Right atrium auricular region (tissue), 2 donors: Measurements from ENCODE around the gene CAMTA2. TPM values are rescaled to one million over a fixed set of nuclear protein-coding genes. Genes with fewer than 3 reads are reported as not detected.

Experiments used
- DNase-seq: peaks from one replicate; pipeline ENCODE4 v3.0.0-alpha.2; 2019; ENCODE audit warnings: low spot score
- H3K27ac ChIP-seq, 2 donors: fragments of 200-600 bp; sonication (generic); 1 replicate in 1 of 2; 2 replicates in 1 of 2; pipeline ENCODE4 v1.5.1; 2016 to 2019
- H3K27me3 ChIP-seq, 2 donors: fragments of 200-600 bp; sonication (generic); one replicate each; pipeline versions ENCODE4 v1.5.1 to v1.6.0; 2017 to 2019
- H3K36me3 ChIP-seq: fragments of 200-600 bp; sonication (generic); one replicate; pipeline ENCODE4 v1.5.1; 2016
- H3K4me1 ChIP-seq, 2 donors: fragments of 200-600 bp; sonication (generic); one replicate each; pipeline versions ENCODE4 v1.5.1 to v1.6.0; 2017 to 2019
- H3K4me3 ChIP-seq, 2 donors: fragments of 200-600 bp; sonication (generic); 1 replicate in 1 of 2; 2 replicates in 1 of 2; pipeline ENCODE4 v1.5.1; 2017 to 2019; ENCODE audit warnings: mild to moderate bottlenecking in 1 of 2, moderate library complexity in 1 of 2
- H3K9me3 ChIP-seq, 2 donors: fragments of 200-600 bp; sonication (generic); one replicate each; pipeline ENCODE4 v1.5.1; 2019
- microRNA-seq, 2 donors: library from miRNA; unstranded; fragments of <30 nt; microRNA quantifications; one replicate each; pipeline ENCODE4, GENCODE V29; 2016 to 2017; ENCODE audit warnings: borderline number of aligned reads in 2 of 2, borderline replicate concordance in 1 of 2
- total RNA-seq, 2 donors: library from RNA; depleted of rRNA; stranded (reverse); fragments of >200 nt; gene quantifications; one replicate each; pipeline ENCODE4 v1.1.0, GENCODE V29; 2016
- TF ChIP-seq, protein P1 (sequence below), 2 donors: fragments of 200-600 bp; sonication (generic); IDR thresholded peaks; one replicate each; pipeline ENCODE4 v1.5.1; 2019; ENCODE audit warnings: antibody characterized with exemption in 2 of 2

CAMTA2 gene
- total RNA-seq, 2 donors from 2014 or later = 20.3 to 24.7 TPM

DNA sequence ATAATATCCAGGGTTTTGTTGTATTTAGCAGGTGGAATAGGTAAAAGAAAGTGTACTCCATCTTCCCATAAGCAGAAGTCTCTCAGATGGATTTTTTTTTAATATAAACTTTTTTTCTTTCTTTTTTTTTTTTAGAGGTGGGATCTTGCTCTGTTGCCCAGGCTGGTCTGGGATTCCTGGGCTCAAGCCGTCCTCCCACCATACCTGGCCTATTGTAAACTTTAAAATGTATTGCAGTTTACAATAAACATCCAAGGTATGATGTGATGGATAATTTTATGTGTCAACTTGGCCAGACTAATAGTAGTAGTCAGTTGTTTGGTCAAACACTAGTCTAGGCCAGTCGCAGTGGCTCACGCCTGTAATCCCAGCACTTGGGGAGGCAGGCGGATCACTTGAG is 66.2 kb downstream of the CAMTA2 start:
- no peaks in the 10 kb centered on the region for H3K4me1 ChIP-seq
- TF ChIP-seq, protein P1, sequence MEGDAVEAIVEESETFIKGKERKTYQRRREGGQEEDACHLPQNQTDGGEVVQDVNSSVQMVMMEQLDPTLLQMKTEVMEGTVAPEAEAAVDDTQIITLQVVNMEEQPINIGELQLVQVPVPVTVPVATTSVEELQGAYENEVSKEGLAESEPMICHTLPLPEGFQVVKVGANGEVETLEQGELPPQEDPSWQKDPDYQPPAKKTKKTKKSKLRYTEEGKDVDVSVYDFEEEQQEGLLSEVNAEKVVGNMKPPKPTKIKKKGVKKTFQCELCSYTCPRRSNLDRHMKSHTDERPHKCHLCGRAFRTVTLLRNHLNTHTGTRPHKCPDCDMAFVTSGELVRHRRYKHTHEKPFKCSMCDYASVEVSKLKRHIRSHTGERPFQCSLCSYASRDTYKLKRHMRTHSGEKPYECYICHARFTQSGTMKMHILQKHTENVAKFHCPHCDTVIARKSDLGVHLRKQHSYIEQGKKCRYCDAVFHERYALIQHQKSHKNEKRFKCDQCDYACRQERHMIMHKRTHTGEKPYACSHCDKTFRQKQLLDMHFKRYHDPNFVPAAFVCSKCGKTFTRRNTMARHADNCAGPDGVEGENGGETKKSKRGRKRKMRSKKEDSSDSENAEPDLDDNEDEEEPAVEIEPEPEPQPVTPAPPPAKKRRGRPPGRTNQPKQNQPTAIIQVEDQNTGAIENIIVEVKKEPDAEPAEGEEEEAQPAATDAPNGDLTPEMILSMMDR (IDR thresholded peaks at IDR 0.05) = no peak
- H3K9me3 ChIP-seq = no peaks in the 10 kb centered on the region
- no peaks in the 10 kb centered on the region for H3K27me3 ChIP-seq
- DNase-seq = no peak
- no peak overlapping the region for H3K27ac ChIP-seq
- no peaks in the 10 kb centered on the region for H3K36me3 ChIP-seq
- H3K4me3 ChIP-seq = no peak overlapping the region

DNA sequence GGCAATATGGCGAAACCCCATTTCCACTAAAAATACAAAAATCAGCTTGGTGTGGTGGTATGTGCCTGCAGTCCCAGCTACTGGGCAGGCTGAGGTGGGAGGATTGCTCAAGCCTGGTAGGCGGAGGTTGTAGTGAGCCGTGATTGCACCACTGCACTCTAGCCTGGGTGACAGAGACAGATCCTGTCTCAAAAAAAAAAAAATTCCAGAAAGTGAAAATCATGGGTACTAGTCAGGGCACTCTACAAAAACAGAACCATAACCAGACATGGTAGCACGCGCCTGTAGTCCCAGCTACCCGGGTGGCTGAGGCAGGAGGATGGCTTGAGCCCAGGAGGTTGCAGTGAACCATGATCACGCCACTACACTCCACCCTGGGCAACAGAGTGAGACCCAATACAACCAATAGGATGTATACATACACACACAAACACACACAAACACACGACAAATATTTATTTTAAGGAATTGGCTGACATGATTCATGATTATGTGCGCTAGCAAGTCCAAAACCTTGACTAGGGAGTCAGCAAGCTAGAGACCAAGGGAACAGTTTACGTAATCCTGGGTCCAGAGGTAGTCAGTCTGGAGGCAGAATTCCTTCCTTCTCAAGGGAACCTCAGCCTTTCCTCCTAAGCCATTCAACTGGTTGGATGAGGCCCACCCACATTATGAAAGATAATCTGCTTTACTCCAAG is 67.0 kb downstream of the CAMTA2 start:
- TF ChIP-seq, protein P1 (IDR thresholded peaks at IDR 0.05) = no peak
- no peaks in the 10 kb centered on the region for H3K9me3 ChIP-seq
- H3K36me3 ChIP-seq = no peaks in the 10 kb centered on the region
- H3K4me1 ChIP-seq = no peaks in the 10 kb centered on the region
- H3K27ac ChIP-seq = no peak overlapping the region
- no peak for DNase-seq
- no peaks in the 10 kb centered on the region for H3K27me3 ChIP-seq
- H3K4me3 ChIP-seq = no peak overlapping the region

DNA sequence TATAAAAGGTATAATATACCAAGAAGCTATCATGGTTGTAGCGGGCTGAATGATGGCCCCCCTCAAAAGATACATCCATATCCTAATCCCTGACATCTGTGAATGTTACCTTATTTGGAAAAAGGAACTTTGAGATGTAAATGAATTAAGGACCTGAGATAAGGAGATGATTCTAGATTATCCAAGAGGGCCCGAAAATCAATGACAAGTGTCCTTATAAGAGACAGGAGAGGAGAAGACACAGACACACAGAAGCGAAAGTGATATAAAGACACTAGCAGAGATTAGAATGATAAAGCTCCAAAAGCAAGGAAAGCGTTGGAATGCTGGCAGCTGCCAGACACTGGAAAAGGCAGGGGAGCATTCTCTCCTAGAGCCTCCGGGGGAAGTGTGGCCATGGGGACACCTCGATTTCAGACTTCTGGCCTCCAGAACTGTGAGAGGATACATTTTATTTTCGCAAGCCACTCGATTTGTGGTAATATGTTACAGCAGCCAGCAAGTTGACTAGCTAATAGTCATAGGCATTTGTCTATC is 67.9 kb downstream of the CAMTA2 start:
- Histone ChIP-seq H3K4me3 (no peak overlapping the region), H3K27ac (no peak overlapping the region), H3K9me3 (no peaks in the 10 kb centered on the region), H3K36me3 (no peaks in the 10 kb centered on the region), H3K27me3 (no peaks in the 10 kb centered on the region), H3K4me1 (no peaks in the 10 kb centered on the region)
- no peak for DNase-seq
- TF ChIP-seq, protein P1 (IDR thresholded peaks at IDR 0.05) = no peak

Small RNA genes within 50 kb of the gene (microRNA-seq; reads per million reads assigned to microRNA genes)
- 0 to 0.71 reads per million in 2 donors for gene MIR6864
- gene MIR6865 = 0 to 1.4 reads per million in 2 donors

Other genes with a start within 250 kb of the CAMTA2 start
- under 1 TPM in 1 of 2 donors, not detected in 1; 0.31 TPM for gene ZMYND15, start 247.8 kb downstream of the CAMTA2 start, total RNA-seq
- 10 to 100 TPM in 1 of 2 donors, 1 to 10 TPM in 1; 5.2 to 12.4 TPM for gene CXCL16, start 247.7 kb downstream of the CAMTA2 start, total RNA-seq
- gene TM4SF5, start 215.8 kb downstream of the CAMTA2 start, total RNA-seq = not detected
- 1 to 10 TPM in 1 of 2 donors, not detected in 1; 3.9 TPM for gene VMO1, start 201.3 kb downstream of the CAMTA2 start, total RNA-seq
- gene GLTPD2, start 198.7 kb downstream of the CAMTA2 start, total RNA-seq = not detected
- gene PSMB6, start 191.5 kb downstream of the CAMTA2 start, total RNA-seq = 100 to 1,000 TPM; 153 to 201 TPM
- gene PLD2, start 180.5 kb downstream of the CAMTA2 start, total RNA-seq = 1 to 10 TPM; 5.5 to 6.7 TPM
- gene MINK1, start 154.3 kb downstream of the CAMTA2 start, total RNA-seq = 10 to 100 TPM; 20.9 to 22.2 TPM
- gene C17orf107, start 88.1 kb downstream of the CAMTA2 start, total RNA-seq = 1 to 10 TPM; 1.7 to 4.2 TPM
- 100 to 1,000 TPM in 1 of 2 donors, 10 to 100 TPM in 1; 49.3 to 167 TPM for gene CHRNE, start 84.6 kb downstream of the CAMTA2 start, total RNA-seq
- not detected for gene GP1BA, start 55.4 kb downstream of the CAMTA2 start, total RNA-seq
- gene SLC25A11, start 47.6 kb downstream of the CAMTA2 start, total RNA-seq = 100 to 1,000 TPM in 1 of 2 donors, 10 to 100 TPM in 1; 99.5 to 188 TPM
- gene RNF167, start 47.4 kb downstream of the CAMTA2 start, total RNA-seq = 10 to 100 TPM; 66.9 to 68.6 TPM
- gene PFN1, start 39.1 kb downstream of the CAMTA2 start, total RNA-seq = 100 to 1,000 TPM; 218 to 425 TPM
- gene ENO3, start 36.6 kb downstream of the CAMTA2 start, total RNA-seq = 100 to 1,000 TPM; 235 to 563 TPM
- gene SPAG7, start 19.9 kb downstream of the CAMTA2 start, total RNA-seq = 100 to 1,000 TPM in 1 of 2 donors, 10 to 100 TPM in 1; 83.9 to 122 TPM
- 1 to 10 TPM; 1.7 to 2.9 TPM for gene INCA1, start 9.8 kb upstream of the CAMTA2 start, total RNA-seq
- gene KIF1C, start 10.3 kb upstream of the CAMTA2 start, total RNA-seq = 100 to 1,000 TPM; 179 to 232 TPM
- not detected for gene SLC52A1, start 47.8 kb upstream of the CAMTA2 start, total RNA-seq
- 1 to 10 TPM; 7.2 to 7.4 TPM for gene ZFP3, start 90.8 kb upstream of the CAMTA2 start, total RNA-seq
- 1 to 10 TPM; 2.7 to 5.6 TPM for gene ZNF232, start 124.2 kb upstream of the CAMTA2 start, total RNA-seq
- not detected for gene USP6, start 128.4 kb upstream of the CAMTA2 start, total RNA-seq
- gene ZNF594, start 204.2 kb upstream of the CAMTA2 start, total RNA-seq = 1 to 10 TPM; 4.7 to 4.8 TPM
- gene SCIMP, start 247.2 kb upstream of the CAMTA2 start, total RNA-seq = 1 to 10 TPM; 1.1 to 2.8 TPM